Fibroblast of the aortic adventitia (primary cell): ENCODE results near the gene SCN4A. TPM values are rescaled to one million over a fixed set of nuclear protein-coding genes. Genes with fewer than 3 reads are reported as not detected.

ENCODE experiments used
- DNase-seq: peaks from one replicate; pipeline ENCODE4 v3.0.0-alpha.2; 2010; ENCODE audit warnings: low read depth
- H3K4me3 ChIP-seq: 2 replicates; pipeline ENCODE4 v1.5.1; 2011; ENCODE audit warnings: low read depth, mild to moderate bottlenecking, control low read depth, low read length, moderate library complexity
- CTCF ChIP-seq: IDR thresholded peaks from 2 replicates; pipeline ENCODE4 v1.5.1; 2011; ENCODE audit warnings: mild to moderate bottlenecking, low read length, control low read depth, inconsistent platforms; ENCODE audit not compliant: insufficient read depth
- total RNA-seq: library from RNA; depleted of rRNA; stranded (reverse); fragments of >200 nt; gene quantifications from 2 replicates; pipeline ENCODE4 v1.2.3, GENCODE V29; 2012; ENCODE audit warnings: low replicate concordance

Gene SCN4A
- total RNA-seq, 1 donor, result 0.18 TPM

- TF ChIP-seq CTCF, result no peak
- H3K4me3 ChIP-seq, result no peak overlapping the region
- DNase-seq, result no peak
Measured at GRCh38 chr17:63941162-63941561, 31.6 kb downstream of the SCN4A start.

GRCh38 chr17:63940584-63940983 lies 32.1 kb downstream of the SCN4A start:
- TF ChIP-seq CTCF, result no peak
- H3K4me3 ChIP-seq, result no peak overlapping the region
- DNase-seq, result no peak

- TF ChIP-seq CTCF, result no peak
- no peak for DNase-seq
- no peak overlapping the region for H3K4me3 ChIP-seq
Measured at GRCh38 chr17:63939884-63940283, 32.8 kb downstream of the SCN4A start.

- TF ChIP-seq CTCF, result no peak
- DNase-seq, result no peak
- H3K4me3 ChIP-seq, result no peak overlapping the region
Measured at GRCh38 chr17:63939401-63939800, 33.3 kb downstream of the SCN4A start.

GRCh38 chr17:63937920-63938319 lies 34.8 kb downstream of the SCN4A start:
- DNase-seq, result no peak
- TF ChIP-seq CTCF, result no peak
- no peak overlapping the region for H3K4me3 ChIP-seq

GRCh38 chr17:63937319-63937718 lies 35.4 kb downstream of the SCN4A start:
- no peak for TF ChIP-seq CTCF
- DNase-seq, result no peak
- H3K4me3 ChIP-seq, result no peak overlapping the region
